H1 (cell line): Measurements from ENCODE around the gene HIGD2A. TPM values are rescaled to one million over a fixed set of nuclear protein-coding genes. Genes with fewer than 3 reads are reported as not detected.

Experiments used
- CTCF ChIA-PET: fragments of 300-600 bp; sonication (Branson Sonifier 250); formaldehyde crosslinking; loops from one replicate; lab custom pipeline; 2021; ENCODE audit not compliant: partially characterized antibody; lab: Charles Lee
- POLR2A ChIA-PET: fragments of 300-600 bp; sonication (Branson Sonifier 250); formaldehyde crosslinking; loops from one replicate; lab custom pipeline; 2021; ENCODE audit warnings: inconsistent platforms; ENCODE audit not compliant: partially characterized antibody; lab: Charles Lee
- DNase-seq, 2 experiments: peaks; one replicate each; pipeline versions ENCODE4 v3.0.0 to v3.0.0-alpha.2; 2010 to 2022; ENCODE audit warnings: low spot score in 2 of 2, low read depth in 1 of 2, mixed read lengths in 1 of 2
- FAIRE-seq: peaks from 2 replicates; lab custom pipeline; 2011; peaks lifted over from hg19 to GRCh38; lab: Jason Lieb, UNC
- H2AFZ ChIP-seq: 2 replicates; pipeline ENCODE4 v1.8.1; 2012; ENCODE audit warnings: low read length, inconsistent platforms
- H2AK5ac ChIP-seq: 2 replicates; pipeline ENCODE4 v1.6.1; 2013; ENCODE audit warnings: low read depth, low read length
- H2BK120ac ChIP-seq: replicated peaks from 2 replicates; pipeline ENCODE3; 2013; ENCODE audit warnings: low read depth, low read length, inconsistent platforms
- H2BK12ac ChIP-seq: 2 replicates; pipeline ENCODE4 v1.6.1; 2013; ENCODE audit warnings: low read depth, low read length
- H2BK15ac ChIP-seq: 2 replicates; pipeline ENCODE4 v1.6.1; 2013; ENCODE audit warnings: low read length
- H2BK20ac ChIP-seq: 2 replicates; pipeline ENCODE4 v1.6.1; 2013; ENCODE audit warnings: low read length
- H2BK5ac ChIP-seq: 2 replicates; pipeline ENCODE4 v1.6.1; 2013; ENCODE audit warnings: low read depth, low read length
- H3K14ac ChIP-seq: 2 replicates; pipeline ENCODE4 v1.6.1; 2013; ENCODE audit warnings: inconsistent platforms; ENCODE audit not compliant: insufficient read length
- H3K18ac ChIP-seq: 2 replicates; pipeline ENCODE4 v1.6.1; 2013; ENCODE audit warnings: low read length; ENCODE audit errors: extremely low read depth
- H3K23ac ChIP-seq: 2 replicates; pipeline ENCODE4 v1.6.1; 2013; ENCODE audit warnings: inconsistent platforms; ENCODE audit not compliant: insufficient read length
- H3K23me2 ChIP-seq: 2 replicates; pipeline ENCODE4 v1.6.1; 2013; ENCODE audit warnings: low read depth, low read length
- H3K27ac ChIP-seq: 2 replicates; pipeline ENCODE4 v1.6.1; 2011; ENCODE audit warnings: low read depth, low read length, inconsistent platforms
- H3K27me3 ChIP-seq, 4 experiments: replicated peaks in 1 of 4; 1 replicate in 1 of 4; 2 replicates in 3 of 4; pipeline versions ENCODE4 v1.6.1 to v1.8.1; 2011 to 2013; ENCODE audit warnings: low read length in 3 of 4, mild to moderate bottlenecking in 3 of 4, inconsistent platforms in 2 of 4, mixed read lengths in 2 of 4, moderate library complexity in 1 of 4; ENCODE audit not compliant: control insufficient read depth in 3 of 4, insufficient read depth in 3 of 4; ENCODE audit errors: extremely low read depth in 1 of 4
- H3K36me3 ChIP-seq, 4 experiments: 2 replicates each; pipeline versions ENCODE4 v1.6.1 to v1.8.1; 2011 to 2013; ENCODE audit warnings: mild to moderate bottlenecking in 4 of 4, low read length in 3 of 4, moderate library complexity in 2 of 4, control low read depth in 1 of 4, inconsistent platforms in 1 of 4; ENCODE audit not compliant: insufficient read depth in 4 of 4, control insufficient read depth in 2 of 4
- H3K4ac ChIP-seq: replicated peaks from 2 replicates; pipeline ENCODE3; 2013; ENCODE audit warnings: low read length, low read depth, mixed read lengths, inconsistent platforms; ENCODE audit not compliant: insufficient read length
- H3K4me1 ChIP-seq, 4 experiments: replicated peaks in 1 of 4; 1 replicate in 1 of 4; 2 replicates in 3 of 4; pipeline versions ENCODE4 v1.6.1 to v1.8.1; 2011 to 2013; ENCODE audit warnings: low read length in 3 of 4, inconsistent platforms in 2 of 4, mixed read lengths in 1 of 4; ENCODE audit not compliant: insufficient read depth in 4 of 4, control insufficient read depth in 3 of 4
- H3K4me2 ChIP-seq, 2 experiments: 2 replicates each; pipeline versions ENCODE4 v1.6.1 to v1.8.1; 2011 to 2013; ENCODE audit warnings: low read depth in 2 of 2, low read length in 2 of 2, control low read depth in 1 of 2, inconsistent platforms in 1 of 2, mild to moderate bottlenecking in 1 of 2; ENCODE audit not compliant: insufficient read depth in 1 of 2
- H3K4me3 ChIP-seq, 4 experiments: fragments of 200-600, 300-600 bp in 1 of 4; sonication (generic), shearing (Covaris generic), sonication (Bioruptor Twin) in 1 of 4; 2 replicates each; pipeline versions ENCODE4 v1.5.1 to v1.8.1; 2011 to 2016; ENCODE audit warnings: low read length in 4 of 4, low read depth in 3 of 4, control low read depth in 2 of 4, inconsistent platforms in 2 of 4, mild to moderate bottlenecking in 2 of 4, mixed read lengths in 1 of 4, moderate library complexity in 1 of 4; ENCODE audit not compliant: insufficient read depth in 2 of 4; ENCODE audit errors: extremely low read depth in 1 of 4
- H3K56ac ChIP-seq: replicated peaks from 2 replicates; pipeline ENCODE3; 2013; ENCODE audit warnings: low read depth, mild to moderate bottlenecking, mixed read lengths, low read length, inconsistent platforms; ENCODE audit not compliant: insufficient read length
- H3K79me1 ChIP-seq: 2 replicates; pipeline ENCODE4 v1.6.1; 2013; ENCODE audit warnings: low read depth, low read length, control low read depth
- H3K79me2 ChIP-seq, 2 experiments: 2 replicates each; pipeline versions ENCODE4 v1.6.1 to v1.8.1; 2012 to 2013; ENCODE audit warnings: low read length in 2 of 2, mild to moderate bottlenecking in 2 of 2, inconsistent platforms in 1 of 2; ENCODE audit not compliant: insufficient read depth in 2 of 2, control insufficient read depth in 1 of 2
- H3K9ac ChIP-seq, 4 experiments: replicated peaks in 1 of 4; 1 replicate in 1 of 4; 2 replicates in 3 of 4; pipeline versions ENCODE4 v1.6.1 to v1.8.1; 2011 to 2013; ENCODE audit warnings: low read depth in 3 of 4, low read length in 3 of 4, control low read depth in 2 of 4, mild to moderate bottlenecking in 2 of 4, moderate library complexity in 2 of 4, inconsistent platforms in 1 of 4; ENCODE audit errors: extremely low read depth in 1 of 4
- H3K9me3 ChIP-seq, 2 experiments: 2 replicates each; pipeline versions ENCODE4 v1.6.1 to v1.8.1; 2012 to 2013; ENCODE audit warnings: mild to moderate bottlenecking in 2 of 2, moderate library complexity in 2 of 2, control low read depth in 1 of 2, inconsistent platforms in 1 of 2, low read depth in 1 of 2, low read length in 1 of 2, mixed read lengths in 1 of 2; ENCODE audit not compliant: insufficient read depth in 2 of 2
- H4K20me1 ChIP-seq, 2 experiments: replicated peaks in 1 of 2; 2 replicates each; pipeline versions ENCODE3 to v1.8.1; 2011 to 2013; ENCODE audit warnings: inconsistent platforms in 2 of 2, low read length in 2 of 2, mild to moderate bottlenecking in 1 of 2; ENCODE audit not compliant: insufficient read depth in 2 of 2, control insufficient read depth in 1 of 2
- H4K5ac ChIP-seq: 2 replicates; pipeline ENCODE4 v1.6.1; 2013; ENCODE audit warnings: low read length, low read depth, mixed read lengths, inconsistent platforms; ENCODE audit not compliant: insufficient read length
- H4K8ac ChIP-seq: 2 replicates; pipeline ENCODE4 v1.8.0; 2013; ENCODE audit warnings: mild to moderate bottlenecking, moderate library complexity, low read length, inconsistent platforms; ENCODE audit not compliant: insufficient read depth; ENCODE audit errors: extremely low read depth
- H4K91ac ChIP-seq: replicated peaks from 2 replicates; pipeline ENCODE3; 2013; ENCODE audit warnings: low read length, mixed read lengths, inconsistent platforms; ENCODE audit not compliant: insufficient read length
- CEBPB ChIP-seq: IDR thresholded peaks from 2 replicates; pipeline ENCODE4 v1.6.1; 2012; ENCODE audit warnings: low read depth, low read length
- E2F6 ChIP-seq: IDR thresholded peaks from 2 replicates; pipeline ENCODE4 v1.6.1; 2012; ENCODE audit warnings: inconsistent platforms
- EGR1 ChIP-seq: IDR thresholded peaks from 2 replicates; pipeline ENCODE4 v1.6.1; 2011; ENCODE audit warnings: low read depth, low read length, borderline replicate concordance
- EP300 ChIP-seq, 2 experiments: IDR thresholded peaks; 1 replicate in 1 of 2; 2 replicates in 1 of 2; pipeline ENCODE4 v1.6.1; 2011 to 2012; ENCODE audit warnings: low read depth in 2 of 2, low read length in 2 of 2, mild to moderate bottlenecking in 2 of 2, borderline replicate concordance in 1 of 2, inconsistent platforms in 1 of 2, moderate library complexity in 1 of 2
- HDAC2 ChIP-seq, 2 experiments: fragments of 300-600 bp in 1 of 2; sonication (generic) in 1 of 2; IDR thresholded peaks; 2 replicates each; pipeline ENCODE4 v1.6.1; 2011 to 2012; ENCODE audit warnings: low read depth in 2 of 2, low read length in 2 of 2, mild to moderate bottlenecking in 2 of 2, moderate library complexity in 2 of 2, borderline replicate concordance in 1 of 2, inconsistent platforms in 1 of 2
- JUND ChIP-seq: IDR thresholded peaks from 2 replicates; pipeline ENCODE4 v1.6.1; 2011; ENCODE audit warnings: mild to moderate bottlenecking, improper control_type of control experiment, low read length
- KDM1A ChIP-seq: fragments of 200-600, 300-600 bp; sonication (generic); IDR thresholded peaks from 2 replicates; pipeline ENCODE4 v1.7.1; 2016; ENCODE audit warnings: mild to moderate bottlenecking, low read length, borderline replicate concordance
- KDM5A ChIP-seq: fragments of 200-600 bp; IDR thresholded peaks from 2 replicates; pipeline ENCODE4 v1.7.1; 2012; ENCODE audit warnings: mild to moderate bottlenecking, low read length, inconsistent platforms, mixed read lengths
- POLR2AphosphoS5 ChIP-seq: IDR thresholded peaks from 2 replicates; pipeline ENCODE4 v1.6.1; 2011; ENCODE audit warnings: low read depth, low read length
- RBBP5 ChIP-seq: IDR thresholded peaks from 2 replicates; pipeline ENCODE4 v1.7.1; 2012; ENCODE audit warnings: low read depth, mild to moderate bottlenecking, inconsistent platforms, low read length, moderate library complexity, borderline replicate concordance
- SP4 ChIP-seq: IDR thresholded peaks from 2 replicates; pipeline ENCODE4 v1.6.1; 2012; ENCODE audit warnings: low read length, inconsistent platforms
- TBP ChIP-seq: IDR thresholded peaks from 2 replicates; pipeline ENCODE4 v1.6.1; 2011; ENCODE audit warnings: low read depth, low read length, improper control_type of control experiment
- TCF12 ChIP-seq: IDR thresholded peaks from 2 replicates; pipeline ENCODE4 v1.6.1; 2011; ENCODE audit warnings: low read depth, mild to moderate bottlenecking, low read length
- ZNF274 ChIP-seq: IDR thresholded peaks from 2 replicates; pipeline ENCODE4 v1.7.0; 2012; ENCODE audit warnings: low read length, borderline replicate concordance; ENCODE audit errors: extremely low read depth
- WGBS, 2 experiments: shearing (Covaris generic) in 1 of 2; methylation state at CpG; one replicate each; pipeline versions ENCODE4 v1.1.6 to v1.1.7; 2013 to 2015; ENCODE audit warnings: low lambda C conversion rate in 2 of 2, mixed read lengths in 2 of 2, inconsistent platforms in 1 of 2, low coverage in 1 of 2, missing lambda C conversion rate in 1 of 2; ENCODE audit not compliant: insufficient replicate concordance in 2 of 2, insufficient coverage in 1 of 2, insufficient read length in 1 of 2; ENCODE audit errors: extremely low coverage in 1 of 2, missing lambda C conversion rate in 1 of 2; 5-methylcytosine and 5-hydroxymethylcytosine counted together
- polyA plus RNA-seq, 7 experiments: library from polyadenylated mRNA; depleted of rRNA in 3 of 7; stranded (reverse) in 5 of 7; unstranded in 2 of 7; fragments of >200 nt in 5 of 7; fragments of 200-250 nt in 2 of 7; gene quantifications; 1 replicate in 5 of 7; 2 replicates in 1 of 7; 4 replicates in 1 of 7; pipeline versions ENCODE4 v1.2.1 to v1.2.3, GENCODE V29; 2011 to 2013; ENCODE audit warnings: missing spikeins in 2 of 7, mixed read lengths in 2 of 7
- total RNA-seq: library from RNA; stranded (reverse); fragmentation: NEBNext Ultra II Directional; extraction: Animal tissue kit (Norgen Biotek cat#: 25700); gene quantifications from 2 replicates; pipeline ENCODE4 v1.2.1, GENCODE V29; 2021

Gene HIGD2A
- total and polyA plus RNA-seq, 2 of the 8 experiments (the other 6 are each of a cell fraction or from before 2014, with no cell fraction given): 95.5 to 264 TPM

- no peak overlapping the region for H4K8ac ChIP-seq
- CTCF ChIA-PET: no interaction called here
- peaks cover 17 to 20% of the 10 kb centered on the region in 2 experiments; a peak in 3 of 4 replicates for H3K9me3 ChIP-seq
- H2BK12ac ChIP-seq: no peak overlapping the region
- no peak overlapping the region for H2BK20ac ChIP-seq
- H3K4ac ChIP-seq: no peak overlapping the region
- no peaks in the 10 kb centered on the region for H3K36me3 ChIP-seq
- H3K27me3 ChIP-seq: no peaks in the 10 kb centered on the region
- no peak overlapping the region for H3K4me2 ChIP-seq
- no peak overlapping the region for H3K4me3 ChIP-seq
- WGBS, 2 experiments: 80% methylated on average over 3 of the region's 3 CpGs; no CpG with 5 or more reads in 1 of the 2 experiments
- no peak overlapping the region for H3K23ac ChIP-seq
- FAIRE-seq (no peak), DNase-seq (no peak)
- H4K20me1 ChIP-seq: no peaks in the 10 kb centered on the region
- POLR2A ChIA-PET: no interaction called here
- H2BK15ac ChIP-seq: no peak overlapping the region
- H3K27ac ChIP-seq: no peak overlapping the region
- no peaks in the 10 kb centered on the region for H3K79me2 ChIP-seq
- no peak overlapping the region for H2AK5ac ChIP-seq
- no peak overlapping the region for H2AFZ ChIP-seq
- no peak overlapping the region for H3K9ac ChIP-seq
- H3K14ac ChIP-seq: no peak overlapping the region
- H4K5ac ChIP-seq: no peak overlapping the region
- H3K79me1 ChIP-seq: no peaks in the 10 kb centered on the region
- H4K91ac ChIP-seq: no peak overlapping the region
- H3K18ac ChIP-seq: no peak overlapping the region
- H3K56ac ChIP-seq: no peak overlapping the region
- H3K23me2 ChIP-seq: no peaks in the 10 kb centered on the region
- no peak overlapping the region for H2BK5ac ChIP-seq
- no peak overlapping the region for H2BK120ac ChIP-seq
- H3K4me1 ChIP-seq: no peaks in the 10 kb centered on the region
- TF ChIP-seq EGR1: no peak
- no peak for TF ChIP-seq E2F6
- TF ChIP-seq SP4: no peak
- TF ChIP-seq TCF12: no peak
- TF ChIP-seq KDM1A: no peak
- no peak for TF ChIP-seq ZNF274
- TF ChIP-seq POLR2AphosphoS5: no peak
- TF ChIP-seq RBBP5: no peak
- TF ChIP-seq EP300 (IDR thresholded peaks at IDR 0.05; ENCODE audit: borderline replicate concordance in 1 of 2, low read depth in 2 of 2, low read length in 2 of 2): no peak
- no peak for TF ChIP-seq TBP
- no peak for TF ChIP-seq JUND
- no peak for TF ChIP-seq CEBPB
- no peak for TF ChIP-seq HDAC2 (IDR thresholded peaks at IDR 0.05; ENCODE audit: borderline replicate concordance in 1 of 2, low read depth in 2 of 2, low read length in 2 of 2)
- no peak for TF ChIP-seq KDM5A
Measured at GRCh38 chr5:176424181-176424580, 35.6 kb downstream of the HIGD2A start.
